ENCODE measurements around the gene CCNF.

- TF ChIP-seq CTCF (conservative IDR thresholded peaks at IDR 0.05; ENCODE audit: low read depth, low read length) = no peak
- no peak for TF ChIP-seq EZH2 (IDR thresholded peaks at IDR 0.05; ENCODE audit: borderline replicate concordance, low read depth, low read length, poor library complexity, severe bottlenecking)
These were observed 14.2 kb upstream of the CCNF start for GRCh38 chr16:2415085-2415484.

Data from A673 (cell line).